Measurements from ENCODE around the gene SPZ1. TPM values are rescaled to one million over a fixed set of nuclear protein-coding genes. Genes with fewer than 3 reads are reported as not detected.

The SPZ1 gene
- total RNA-seq, 4 donors from 2014 or later, result not detected

GRCh38 chr5:80368661-80369480 is 49.1 kb downstream of the SPZ1 start:
- no peak for DNase-seq (ENCODE audit: low spot score in 2 of 2)
- Histone ChIP-seq H3K27ac (no peak overlapping the region), H3K27me3 (no peaks in the 10 kb centered on the region), H3K36me3 (no peaks in the 10 kb centered on the region), H3K4me3 (no peak overlapping the region), H3K4me1 (no peaks in the 10 kb centered on the region), H3K9me3 (no peaks in the 10 kb centered on the region)
- no peak for TF ChIP-seq EP300 (IDR thresholded peaks at IDR 0.05)
- no peak for TF ChIP-seq POLR2AphosphoS5 (IDR thresholded peaks at IDR 0.05)
- no peak for TF ChIP-seq CTCF (IDR thresholded peaks at IDR 0.05)
- no peak for TF ChIP-seq POLR2A (IDR thresholded peaks at IDR 0.05)
- 60% methylated on average over 4 of the region's 4 CpGs for WGBS

- Histone ChIP-seq H3K4me3 (no peak overlapping the region), H3K4me1 (no peaks in the 10 kb centered on the region), H3K36me3 (no peaks in the 10 kb centered on the region), H3K9me3 (no peaks in the 10 kb centered on the region), H3K27ac (no peak overlapping the region), H3K27me3 (no peaks in the 10 kb centered on the region)
- TF ChIP-seq POLR2AphosphoS5 (IDR thresholded peaks at IDR 0.05), result no peak
- no peak for TF ChIP-seq CTCF (IDR thresholded peaks at IDR 0.05)
- TF ChIP-seq POLR2A (IDR thresholded peaks at IDR 0.05), result no peak
- TF ChIP-seq EP300 (IDR thresholded peaks at IDR 0.05), result no peak
- no peak for DNase-seq (ENCODE audit: low spot score in 2 of 2)
- WGBS, result 72% methylated on average over 8 of the region's 8 CpGs
Measured at GRCh38 chr5:80369521-80369920, 49.7 kb downstream of the SPZ1 start.

GRCh38 chr5:80370390-80370789 is 50.6 kb downstream of the SPZ1 start:
- DNase-seq (ENCODE audit: low spot score in 2 of 2), result no peak
- Histone ChIP-seq H3K36me3 (no peaks in the 10 kb centered on the region), H3K4me1 (no peaks in the 10 kb centered on the region), H3K27me3 (no peaks in the 10 kb centered on the region), H3K9me3 (no peaks in the 10 kb centered on the region), H3K4me3 (no peak overlapping the region), H3K27ac (no peak overlapping the region)
- WGBS, result 71% methylated on average over 1 of the region's 1 CpG
- TF ChIP-seq EP300 (IDR thresholded peaks at IDR 0.05), result no peak
- TF ChIP-seq POLR2AphosphoS5 (IDR thresholded peaks at IDR 0.05), result no peak
- no peak for TF ChIP-seq CTCF (IDR thresholded peaks at IDR 0.05)
- no peak for TF ChIP-seq POLR2A (IDR thresholded peaks at IDR 0.05)

Other genes with a start within 250 kb of the SPZ1 start
- gene SERINC5, start 64.0 kb upstream of the SPZ1 start, total RNA-seq, result 10 to 100 TPM; 53.8 to 68.8 (median 62.5) TPM
- 10 to 100 TPM; 12.4 to 45.7 (median 23.3) TPM for gene ZFYVE16, start 88.1 kb downstream of the SPZ1 start, total RNA-seq
- gene FAM151B, start 168.1 kb downstream of the SPZ1 start, total RNA-seq, result 1 to 10 TPM in 3 of 4 donors, under 1 TPM in 1; 0.56 to 3.3 (median 2.0) TPM